H9 (cell line): ENCODE results near the gene TTYH2. TPM values are rescaled to one million over a fixed set of nuclear protein-coding genes. Genes with fewer than 3 reads are reported as not detected.

ENCODE experiments used
- DNase-seq: peaks from one replicate; pipeline ENCODE4 v3.0.0-alpha.2; 2017
- H2AFZ ChIP-seq: one replicate; pipeline ENCODE4 v1.6.1; 2013; ENCODE audit warnings: mild to moderate bottlenecking, low read length, control low read depth, moderate library complexity
- H2AK5ac ChIP-seq: 2 replicates; pipeline ENCODE4 v1.6.1; 2013; ENCODE audit warnings: low read length, control low read depth, mixed read lengths; ENCODE audit not compliant: insufficient read length
- H2BK120ac ChIP-seq: one replicate; pipeline ENCODE4 v1.6.1; 2013; ENCODE audit warnings: low read depth, mild to moderate bottlenecking, low read length, control low read depth, inconsistent platforms; ENCODE audit not compliant: poor library complexity, severe bottlenecking
- H2BK12ac ChIP-seq: 2 replicates; pipeline ENCODE4 v1.6.1; 2013; ENCODE audit warnings: low read length, control low read depth, mixed read lengths, low read depth; ENCODE audit not compliant: insufficient read length
- H2BK15ac ChIP-seq: 2 replicates; pipeline ENCODE4 v1.6.1; 2013; ENCODE audit warnings: low read depth, low read length, control low read depth
- H2BK20ac ChIP-seq: one replicate; pipeline ENCODE4 v1.6.1; 2013; ENCODE audit warnings: low read depth, mild to moderate bottlenecking, low read length, control low read depth, inconsistent platforms; ENCODE audit not compliant: poor library complexity, severe bottlenecking
- H2BK5ac ChIP-seq: 2 replicates; pipeline ENCODE4 v1.6.1; 2013; ENCODE audit warnings: low read length, control low read depth, mixed read lengths; ENCODE audit not compliant: insufficient read length
- H3K14ac ChIP-seq: 2 replicates; pipeline ENCODE4 v1.6.1; 2013; ENCODE audit warnings: low read length, control low read depth; ENCODE audit not compliant: insufficient read depth
- H3K18ac ChIP-seq: 2 replicates; pipeline ENCODE4 v1.6.1; 2013; ENCODE audit warnings: low read depth, mild to moderate bottlenecking, mixed read lengths, low read length, control low read depth; ENCODE audit not compliant: insufficient read length
- H3K23ac ChIP-seq: 2 replicates; pipeline ENCODE4 v1.6.1; 2013; ENCODE audit warnings: low read length, control low read depth, mixed read lengths, low read depth; ENCODE audit not compliant: insufficient read length
- H3K23me2 ChIP-seq: 2 replicates; pipeline ENCODE4 v1.6.1; 2013; ENCODE audit warnings: low read depth, mild to moderate bottlenecking, mixed read lengths, low read length, control low read depth; ENCODE audit not compliant: insufficient read length, poor library complexity, severe bottlenecking
- H3K27ac ChIP-seq: 2 replicates; pipeline ENCODE4 v1.5.1; 2013; ENCODE audit warnings: low read length, control low read depth, mixed read lengths, low read depth; ENCODE audit not compliant: insufficient read length
- H3K27me3 ChIP-seq: 2 replicates; pipeline ENCODE4 v1.6.1; 2013; ENCODE audit warnings: low read length, control low read depth, inconsistent platforms; ENCODE audit not compliant: insufficient read depth
- H3K4ac ChIP-seq: 2 replicates; pipeline ENCODE4 v1.6.1; 2013; ENCODE audit warnings: low read depth, mild to moderate bottlenecking, control low read depth, inconsistent platforms, low read length, moderate library complexity
- H3K4me1 ChIP-seq: 2 replicates; pipeline ENCODE4 v1.6.1; 2013; ENCODE audit warnings: low read length, control low read depth, inconsistent platforms; ENCODE audit not compliant: insufficient read depth
- H3K4me2 ChIP-seq: 2 replicates; pipeline ENCODE4 v1.6.1; 2013; ENCODE audit warnings: low read length, control low read depth, mixed read lengths; ENCODE audit not compliant: insufficient read length, insufficient read depth
- H3K56ac ChIP-seq: 2 replicates; pipeline ENCODE4 v1.6.1; 2013; ENCODE audit warnings: low read depth, mild to moderate bottlenecking, mixed read lengths, low read length, control low read depth; ENCODE audit not compliant: insufficient read length
- H3K79me1 ChIP-seq: 2 replicates; pipeline ENCODE4 v1.6.1; 2013; ENCODE audit warnings: low read depth, mild to moderate bottlenecking, moderate library complexity, low read length, control low read depth, inconsistent platforms; ENCODE audit not compliant: insufficient read depth, poor library complexity, severe bottlenecking
- H3K79me2 ChIP-seq: 2 replicates; pipeline ENCODE4 v1.6.1; 2013; ENCODE audit warnings: low read length, control low read depth, inconsistent platforms; ENCODE audit not compliant: insufficient read depth
- H3K9ac ChIP-seq: 2 replicates; pipeline ENCODE4 v1.6.1; 2013; ENCODE audit warnings: low read length, control low read depth, mixed read lengths; ENCODE audit not compliant: insufficient read length; ENCODE audit errors: extremely low read depth
- H3K9me3 ChIP-seq: one replicate; pipeline ENCODE4 v1.6.1; 2013; ENCODE audit warnings: low read depth, low read length, inconsistent platforms; ENCODE audit not compliant: control insufficient read depth
- H3T11ph ChIP-seq: one replicate; pipeline ENCODE4 v1.6.1; 2013; ENCODE audit warnings: mild to moderate bottlenecking, low read length, control low read depth, inconsistent platforms
- H4K20me1 ChIP-seq: one replicate; pipeline ENCODE4 v1.6.1; 2013; ENCODE audit not compliant: control insufficient read depth, insufficient read length, insufficient read depth
- H4K5ac ChIP-seq: 2 replicates; pipeline ENCODE4 v1.6.1; 2013; ENCODE audit warnings: low read depth, mild to moderate bottlenecking, mixed read lengths, low read length, control low read depth; ENCODE audit not compliant: insufficient read length
- H4K8ac ChIP-seq: replicated peaks from 2 replicates; pipeline ENCODE4 v1.6.1; 2013; ENCODE audit warnings: low read length, control low read depth, mixed read lengths, low read depth; ENCODE audit not compliant: insufficient read length
- H4K91ac ChIP-seq: 2 replicates; pipeline ENCODE4 v1.6.1; 2013; ENCODE audit warnings: low read depth, mild to moderate bottlenecking, moderate library complexity, mixed read lengths, low read length, control low read depth; ENCODE audit not compliant: insufficient read length
- H3K27ac Mint-ChIP-seq, 3 experiments: 2 replicates in 2 of 3; 3 replicates in 1 of 3; pipeline ENCODE4 v1.8.0; 2020 to 2021; ENCODE audit warnings: mixed read lengths in 3 of 3, mild to moderate bottlenecking in 1 of 3, moderate library complexity in 1 of 3
- H3K27me3 Mint-ChIP-seq: 2 replicates; pipeline ENCODE4 v1.8.0; 2021; ENCODE audit warnings: low read depth, mild to moderate bottlenecking, moderate library complexity, mixed read lengths
- H3K36me3 Mint-ChIP-seq, 3 experiments: 2 replicates in 2 of 3; 3 replicates in 1 of 3; pipeline ENCODE4 v1.8.0; 2020 to 2021; ENCODE audit warnings: low read depth in 3 of 3, mixed read lengths in 3 of 3; ENCODE audit not compliant: insufficient read depth in 1 of 3
- H3K4me1 Mint-ChIP-seq, 2 experiments: 2 replicates each; pipeline ENCODE4 v1.8.0; 2020; ENCODE audit warnings: mixed read lengths in 2 of 2
- H3K4me3 Mint-ChIP-seq, 2 experiments: 2 replicates in 1 of 2; 3 replicates in 1 of 2; pipeline ENCODE4 v1.8.0; 2020 to 2021; ENCODE audit warnings: mild to moderate bottlenecking in 2 of 2, mixed read lengths in 2 of 2, moderate library complexity in 1 of 2
- H3K9me3 Mint-ChIP-seq, 2 experiments: 2 replicates in 1 of 2; 3 replicates in 1 of 2; pipeline ENCODE4 v1.8.0; 2020; ENCODE audit warnings: mild to moderate bottlenecking in 2 of 2, mixed read lengths in 2 of 2, moderate library complexity in 1 of 2
- WGBS: extraction: QIAGEN DNeasy Blood & Tissue Kit; methylation state at CpG from one replicate; pipeline ENCODE4 v1.1.7; 2013; ENCODE audit warnings: missing lambda C conversion rate, low lambda C conversion rate, mixed read lengths; ENCODE audit not compliant: insufficient read length; ENCODE audit errors: extremely low coverage; 5-methylcytosine and 5-hydroxymethylcytosine counted together
- total RNA-seq: library from RNA; stranded (reverse); gene quantifications from 2 replicates; pipeline ENCODE4 v1.2.1, GENCODE V29; 2021
- TF ChIP-seq, protein P1 (sequence below): fragments of 200-600 bp; sonication (generic); conservative IDR thresholded peaks from 3 replicates; pipeline ENCODE4 v1.8.0; 2021; ENCODE audit warnings: antibody characterized with exemption, mild to moderate bottlenecking

The TTYH2 gene
- total RNA-seq, 1 experiment from 2014 or later, result 1.6 TPM

DNA sequence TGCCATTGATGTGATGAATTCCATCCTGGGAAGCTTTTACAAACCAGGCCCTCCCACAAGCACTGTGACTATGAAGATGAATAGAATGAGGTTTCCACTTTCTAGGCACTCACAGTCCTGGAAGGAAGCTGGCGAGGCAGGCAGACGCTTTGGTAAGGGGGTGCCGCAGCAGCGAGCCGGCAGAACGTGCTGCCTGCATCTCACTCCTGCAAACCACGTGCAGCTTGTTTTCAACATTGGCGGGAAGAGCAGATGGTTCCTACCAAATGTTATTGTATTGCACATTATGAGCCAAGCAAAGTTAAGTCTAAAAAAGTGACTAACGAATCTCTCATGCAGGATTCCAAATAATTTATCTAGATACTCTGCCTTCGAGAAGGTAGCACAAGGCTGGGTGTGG, 57.0 kb downstream of the TTYH2 start:
- no peaks in the 10 kb centered on the region for H3K36me3 Mint-ChIP-seq
- peaks cover 24 to 47% of the 10 kb centered on the region in 2 experiments for H3K4me1 Mint-ChIP-seq
- H3K27me3 Mint-ChIP-seq, result peaks cover 53% of the 10 kb centered on the region
- TF ChIP-seq, protein P1, sequence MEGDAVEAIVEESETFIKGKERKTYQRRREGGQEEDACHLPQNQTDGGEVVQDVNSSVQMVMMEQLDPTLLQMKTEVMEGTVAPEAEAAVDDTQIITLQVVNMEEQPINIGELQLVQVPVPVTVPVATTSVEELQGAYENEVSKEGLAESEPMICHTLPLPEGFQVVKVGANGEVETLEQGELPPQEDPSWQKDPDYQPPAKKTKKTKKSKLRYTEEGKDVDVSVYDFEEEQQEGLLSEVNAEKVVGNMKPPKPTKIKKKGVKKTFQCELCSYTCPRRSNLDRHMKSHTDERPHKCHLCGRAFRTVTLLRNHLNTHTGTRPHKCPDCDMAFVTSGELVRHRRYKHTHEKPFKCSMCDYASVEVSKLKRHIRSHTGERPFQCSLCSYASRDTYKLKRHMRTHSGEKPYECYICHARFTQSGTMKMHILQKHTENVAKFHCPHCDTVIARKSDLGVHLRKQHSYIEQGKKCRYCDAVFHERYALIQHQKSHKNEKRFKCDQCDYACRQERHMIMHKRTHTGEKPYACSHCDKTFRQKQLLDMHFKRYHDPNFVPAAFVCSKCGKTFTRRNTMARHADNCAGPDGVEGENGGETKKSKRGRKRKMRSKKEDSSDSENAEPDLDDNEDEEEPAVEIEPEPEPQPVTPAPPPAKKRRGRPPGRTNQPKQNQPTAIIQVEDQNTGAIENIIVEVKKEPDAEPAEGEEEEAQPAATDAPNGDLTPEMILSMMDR, result no peak
- no peaks in the 10 kb centered on the region for H3K79me2 ChIP-seq
- no peak for DNase-seq
- no peaks in the 10 kb centered on the region for H3K9me3 Mint-ChIP-seq
- no CpG with 5 or more reads among the region's 10 CpGs for WGBS
- H3T11ph ChIP-seq, result no peak overlapping the region
- no peak overlapping the region for H2BK20ac ChIP-seq
- no peak overlapping the region for H4K5ac ChIP-seq
- no peak overlapping the region for H2BK15ac ChIP-seq
- H3K27me3 ChIP-seq, result no peaks in the 10 kb centered on the region; the same call in 1 of the 2 replicates
- no peak overlapping the region for H2AFZ ChIP-seq
- H4K20me1 ChIP-seq, result no peaks in the 10 kb centered on the region
- no peak overlapping the region for H3K4me2 ChIP-seq
- no peak overlapping the region for H4K8ac ChIP-seq
- H2BK5ac ChIP-seq, result no peak overlapping the region
- H3K18ac ChIP-seq, result no peak overlapping the region
- no peak overlapping the region for H3K27ac ChIP-seq
- no peak overlapping the region for H3K4me3 Mint-ChIP-seq
- no peak overlapping the region for H4K91ac ChIP-seq
- H3K4me1 ChIP-seq, result no peaks in the 10 kb centered on the region; the same call in 1 of the 2 replicates
- H2BK12ac ChIP-seq, result no peak overlapping the region
- no peak overlapping the region for H3K9ac ChIP-seq
- peaks cover 4% of the 10 kb centered on the region for H3K23me2 ChIP-seq
- no peak overlapping the region for H2AK5ac ChIP-seq
- H3K79me1 ChIP-seq, result no peaks in the 10 kb centered on the region
- no peak overlapping the region for H3K14ac ChIP-seq
- no peak overlapping the region for H3K23ac ChIP-seq
- H3K9me3 ChIP-seq, result no peaks in the 10 kb centered on the region
- no peak overlapping the region for H3K56ac ChIP-seq
- no peak overlapping the region for H3K4ac ChIP-seq
- H2BK120ac ChIP-seq, result no peak overlapping the region
- H3K27ac Mint-ChIP-seq, result peak overlapping the region in 1 of 3 experiments; percentile 29; a peak in 2 of 7 replicates
